ENCODE data around the gene RASSF8.

Gene RASSF8

DNA sequence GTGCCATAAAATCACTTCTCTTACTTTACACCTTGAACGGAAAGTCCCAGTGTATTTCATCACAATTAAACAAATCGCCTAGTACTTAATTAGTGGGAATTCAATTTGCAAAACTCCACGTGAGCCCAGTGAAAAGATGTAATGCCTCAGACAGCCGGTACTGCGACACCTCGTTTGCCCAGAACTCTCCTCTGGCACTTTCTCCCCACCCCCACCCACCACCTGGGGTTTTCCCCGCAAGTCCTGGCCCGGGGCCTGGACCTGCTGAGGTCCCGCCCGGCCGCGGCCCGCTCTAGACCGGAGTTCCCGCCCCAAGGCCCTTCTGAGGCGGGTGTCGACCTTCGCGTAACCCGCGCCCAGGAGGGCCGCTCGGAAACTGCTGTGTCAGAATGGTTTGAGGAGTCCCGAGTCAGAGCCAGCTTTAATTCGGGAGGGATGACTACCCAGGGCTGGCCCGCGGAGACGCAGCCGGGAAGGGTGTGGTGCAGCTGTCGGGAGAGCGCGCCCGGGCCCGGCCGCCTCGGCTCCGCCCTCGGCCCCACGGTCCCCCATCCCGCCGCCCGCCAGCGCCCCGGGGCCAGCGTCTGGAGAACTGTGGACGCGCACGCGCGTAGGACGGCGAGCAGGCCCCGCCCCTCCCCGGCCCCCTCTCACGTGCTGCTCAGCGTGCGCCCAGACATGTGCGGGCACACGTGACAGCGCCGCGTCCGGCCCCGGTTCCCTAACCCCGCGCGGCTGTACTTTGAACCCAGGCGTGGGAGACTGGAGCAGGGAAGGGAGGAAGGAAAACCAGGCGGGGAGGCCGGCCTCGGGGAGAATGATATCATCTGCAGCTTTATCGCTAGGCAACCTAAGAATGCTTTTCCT lies 155.6 kb downstream of the RASSF8 start:
- DNase-seq, result peak; percentile 77 to 97 (median 92)
- intact Hi-C loops (cut with DNase I), result loop anchor here (5.0 to 10.0 kb wide), 2 partner anchors 408 to 501 kb away; no protein-coding TSS in a partner anchor

DNA sequence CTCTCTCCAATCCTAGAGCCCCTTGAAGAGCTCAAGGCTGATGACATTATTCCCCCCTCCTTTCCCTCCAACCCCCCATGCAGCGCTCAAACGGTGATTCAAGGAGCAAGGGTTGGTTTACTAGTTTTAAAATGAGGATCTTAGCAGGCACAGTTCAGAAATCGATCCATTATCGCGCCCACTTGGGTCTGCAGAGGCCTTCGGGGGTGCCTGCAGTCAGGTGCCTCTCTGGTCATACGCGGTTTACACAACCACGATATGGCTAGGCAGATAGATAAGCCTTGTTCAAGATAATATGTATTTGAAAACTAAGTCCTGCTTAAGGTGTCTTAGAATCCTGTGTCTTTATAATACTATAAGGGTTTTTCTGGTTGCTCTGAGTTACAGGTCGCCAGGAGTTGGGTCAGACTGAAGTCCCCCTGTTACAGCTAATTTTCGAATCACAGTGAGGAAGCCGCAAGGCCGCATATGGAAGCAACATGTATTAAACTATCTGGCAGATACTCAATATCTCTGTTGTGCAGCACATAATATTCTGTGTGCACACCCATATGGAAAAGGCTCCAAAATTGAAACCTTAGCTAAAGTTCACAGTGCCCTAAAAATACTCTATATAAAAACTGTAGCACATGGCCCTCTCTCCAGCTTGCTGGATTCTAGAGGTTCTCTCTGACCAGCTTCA lies 156.4 kb downstream of the RASSF8 start:
- peak in 3 of 42 donors; percentile 26 to 46 (median 34) for DNase-seq
- intact Hi-C loops (cut with DNase I), result loop anchor here (5.0 to 10.0 kb wide), 2 partner anchors 407 to 500 kb away; no protein-coding TSS in a partner anchor

DNA sequence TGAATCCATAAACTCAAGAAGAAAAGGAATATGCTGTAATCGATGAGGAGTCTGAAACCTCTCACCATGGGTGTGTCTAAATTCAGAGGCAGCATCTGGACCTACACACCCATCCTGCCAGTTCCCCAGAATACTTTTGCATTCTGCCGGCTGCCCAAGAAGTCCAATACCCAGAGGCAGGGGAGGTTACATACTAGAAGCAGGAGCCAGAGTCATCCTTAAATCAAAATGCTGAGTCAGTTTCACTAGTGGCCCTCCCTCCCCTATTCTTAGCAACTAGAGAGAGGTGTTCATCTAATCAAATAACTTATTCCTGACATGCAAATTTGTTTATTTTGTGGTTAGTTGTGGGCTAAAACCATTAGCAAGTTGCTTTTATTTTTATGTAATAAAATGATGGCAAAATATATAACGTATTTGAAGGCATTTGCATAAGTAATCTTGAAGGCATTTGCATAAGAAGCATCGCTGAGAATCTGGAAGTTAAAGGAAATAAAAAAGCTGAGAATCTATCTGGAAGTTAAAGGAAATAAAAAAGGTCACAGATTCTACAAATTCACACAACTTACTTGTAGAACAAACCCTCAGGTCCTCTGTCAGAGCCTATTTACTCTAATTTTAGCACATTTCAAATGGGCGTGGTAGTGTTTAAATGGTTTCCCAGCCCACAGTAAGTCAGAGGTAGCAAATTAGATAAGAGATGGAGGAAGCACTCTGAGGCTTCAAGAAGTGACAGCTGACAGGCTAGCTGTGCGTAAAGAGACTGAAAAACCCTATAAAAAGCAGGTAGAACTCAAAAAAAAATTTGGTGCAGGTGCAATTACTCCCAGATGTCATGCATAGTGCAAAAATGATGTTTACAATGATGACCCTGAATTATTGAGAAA lies 158.6 kb downstream of the RASSF8 start:
- DNase-seq, result peak in 6 of 42 donors; percentile 8 to 62 (median 26)
- intact Hi-C loops (cut with DNase I), result loop anchor here (10.0 kb wide), 1 partner anchor 498 kb away; no protein-coding TSS in a partner anchor

DNA sequence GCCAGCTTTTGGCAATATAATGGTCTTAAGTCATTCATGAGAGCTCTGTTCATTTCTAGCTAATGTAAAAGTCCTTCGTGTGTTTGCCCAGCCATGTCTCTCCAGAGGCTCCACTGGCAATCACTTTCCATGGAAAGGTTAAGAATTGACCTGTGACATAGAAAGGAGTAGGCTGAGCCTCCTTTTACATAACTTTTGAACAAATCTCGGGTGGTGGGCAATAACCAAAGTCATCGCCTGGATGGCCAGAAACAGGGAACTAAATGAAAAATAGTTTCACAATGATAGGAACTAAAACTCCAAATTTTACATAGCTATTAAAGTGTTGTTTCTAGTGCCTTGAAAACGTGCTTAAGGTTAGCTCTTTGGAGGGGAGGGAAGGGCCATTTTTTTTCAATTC lies 159.8 kb downstream of the RASSF8 start:
- DNase-seq, result no peak
- intact Hi-C loops (cut with DNase I), result loop anchor here (10.0 kb wide), 1 partner anchor 496 kb away; no protein-coding TSS in a partner anchor

DNA sequence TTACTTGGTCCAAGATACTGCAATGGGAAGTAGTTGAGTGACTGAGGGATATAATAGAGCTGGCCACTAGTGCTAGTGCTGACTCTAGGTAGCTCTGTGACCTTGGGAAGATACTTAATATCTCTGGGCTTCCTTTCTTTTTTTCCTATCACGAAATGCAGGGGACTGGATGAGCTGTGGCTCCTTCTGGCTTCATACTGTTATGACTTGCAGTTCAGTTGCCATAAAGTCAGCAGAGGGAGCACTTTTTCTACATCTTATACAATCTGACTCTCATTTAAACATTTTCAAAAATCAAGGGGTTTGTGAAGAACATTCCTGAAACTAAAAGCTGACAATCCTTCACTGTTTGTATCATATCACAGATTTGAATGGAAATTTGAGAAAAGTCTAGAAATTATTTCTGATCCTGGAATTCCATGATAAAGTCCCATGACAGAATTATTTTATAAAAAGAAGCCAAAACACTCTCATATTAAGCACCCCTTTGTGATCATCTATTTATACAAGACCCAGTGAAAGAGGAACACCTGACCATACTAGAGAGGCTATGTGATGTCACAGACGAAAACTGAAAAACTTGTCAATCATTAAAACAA lies 161.0 kb downstream of the RASSF8 start:
- intact Hi-C loops (cut with DNase I), result loop anchor here (10.0 kb wide), 1 partner anchor 495 kb away; no protein-coding TSS in a partner anchor
- DNase-seq, result peak in 15 of 42 donors; percentile 24 to 81 (median 56)

DNA sequence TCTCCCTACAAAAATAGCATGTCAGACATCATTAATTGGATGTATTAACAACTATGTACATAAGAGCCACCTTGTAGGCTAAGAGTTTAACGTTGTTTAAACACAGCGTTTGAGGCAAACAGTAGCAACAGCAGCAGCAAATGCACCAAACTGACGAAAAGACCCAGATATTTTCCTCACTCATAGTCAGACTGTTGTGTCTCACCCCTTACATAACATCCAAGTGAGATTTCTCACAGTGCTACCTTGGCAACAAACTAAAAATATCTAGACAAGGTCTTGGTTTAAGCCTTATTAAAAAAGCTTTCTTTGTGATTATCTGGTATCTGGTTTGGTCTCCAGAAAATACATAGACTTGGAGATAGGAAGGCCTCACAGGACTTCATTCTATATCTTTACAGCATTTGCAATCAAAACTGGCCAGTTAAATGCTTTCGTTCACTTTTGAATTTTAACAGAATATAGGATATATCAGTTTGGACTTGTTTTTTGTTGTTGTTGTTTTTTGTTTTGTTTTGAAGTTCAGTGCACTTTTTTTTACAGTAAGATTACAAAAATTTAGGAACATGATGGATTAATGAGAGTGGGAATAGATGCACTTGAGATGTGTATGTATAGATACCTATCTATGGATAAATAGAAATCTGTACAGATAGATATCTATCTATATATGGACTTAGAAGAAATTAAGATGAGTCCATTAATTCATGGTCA lies 162.2 kb downstream of the RASSF8 start:
- intact Hi-C loops (cut with DNase I), result loop anchor here (10.0 kb wide), 2 partner anchors 104 to 344 kb away; no protein-coding TSS in a partner anchor
- peak in 2 of 42 donors; percentile 35 to 38 for DNase-seq

DNA sequence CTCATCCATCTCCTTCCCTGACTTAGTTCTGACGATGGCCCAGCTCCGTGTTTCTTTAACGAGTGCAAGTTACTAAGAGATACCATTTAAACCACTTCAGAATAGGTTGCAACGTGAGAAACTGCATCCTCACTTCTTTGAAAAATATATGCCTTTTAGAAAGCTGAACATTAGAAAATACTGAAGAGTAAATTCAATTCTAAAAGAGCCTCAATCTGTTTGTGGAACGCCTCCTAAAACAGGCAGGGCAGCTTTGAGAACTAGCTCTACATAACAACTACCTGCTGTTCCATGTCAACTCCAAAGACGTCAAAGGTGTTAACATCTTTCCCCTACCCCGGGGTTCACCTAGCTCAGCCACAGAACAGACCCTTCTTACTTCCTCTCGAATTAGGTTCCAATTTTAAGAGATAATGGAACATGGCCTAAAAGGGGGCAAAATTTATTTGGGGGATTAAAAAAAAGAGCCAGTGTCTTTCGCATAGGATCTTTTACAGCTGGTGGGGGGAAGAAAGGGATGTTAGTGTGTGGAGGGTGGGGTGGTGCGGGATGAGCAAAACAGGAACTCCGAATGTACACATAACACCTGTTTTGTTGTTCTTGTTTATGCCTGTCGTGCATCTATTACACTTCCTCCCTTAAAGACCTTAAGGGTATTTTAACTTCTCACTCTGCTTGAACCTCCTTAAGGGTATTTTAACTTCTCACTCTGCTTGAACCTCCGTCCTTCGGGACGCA lies 163.0 kb downstream of the RASSF8 start:
- peak in 4 of 42 donors; percentile 25 to 60 (median 33) for DNase-seq
- intact Hi-C loops (cut with DNase I), result loop anchor here (2.0 to 10.0 kb wide), 4 partner anchors 73 to 343 kb away; partner anchors contain the start of gene SSPN

DNA sequence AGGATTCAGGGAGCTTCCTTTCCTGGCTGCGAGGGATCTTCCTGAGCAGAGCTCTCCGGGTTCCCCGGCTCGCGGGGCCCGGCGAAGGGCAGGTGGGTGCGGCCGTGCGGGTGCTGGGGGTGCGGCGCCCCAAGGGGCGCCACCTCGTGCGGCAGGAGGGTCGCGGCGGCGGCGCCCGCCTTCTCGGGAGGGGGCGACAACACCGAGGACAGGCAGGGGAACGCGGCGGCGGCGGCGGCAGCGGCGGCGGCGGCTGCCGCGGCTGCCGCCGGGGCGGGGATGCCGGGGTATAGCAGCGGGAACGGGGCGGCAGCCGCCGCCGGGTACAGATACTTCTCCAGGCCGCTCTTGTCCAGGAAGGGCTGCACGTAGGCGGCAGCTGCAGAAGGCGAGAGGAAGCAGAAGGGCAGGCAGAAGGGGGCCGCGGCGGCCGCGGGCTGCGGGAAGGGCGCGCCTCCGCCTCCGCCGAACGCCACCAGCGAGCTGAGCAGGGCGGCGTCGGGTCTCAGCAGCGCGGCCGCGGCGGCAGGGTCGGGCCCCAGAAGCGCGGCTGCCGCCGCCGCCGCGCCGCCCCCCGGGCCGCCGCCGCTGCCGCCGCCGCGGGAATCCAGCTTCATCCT lies 163.7 kb downstream of the RASSF8 start:
- peak in 24 of 42 donors; percentile 12 to 67 (median 41) for DNase-seq
- intact Hi-C loops (cut with DNase I), result loop anchor here (2.0 to 10.0 kb wide), 4 partner anchors 73 to 343 kb away; partner anchors contain the start of gene SSPN

DNA sequence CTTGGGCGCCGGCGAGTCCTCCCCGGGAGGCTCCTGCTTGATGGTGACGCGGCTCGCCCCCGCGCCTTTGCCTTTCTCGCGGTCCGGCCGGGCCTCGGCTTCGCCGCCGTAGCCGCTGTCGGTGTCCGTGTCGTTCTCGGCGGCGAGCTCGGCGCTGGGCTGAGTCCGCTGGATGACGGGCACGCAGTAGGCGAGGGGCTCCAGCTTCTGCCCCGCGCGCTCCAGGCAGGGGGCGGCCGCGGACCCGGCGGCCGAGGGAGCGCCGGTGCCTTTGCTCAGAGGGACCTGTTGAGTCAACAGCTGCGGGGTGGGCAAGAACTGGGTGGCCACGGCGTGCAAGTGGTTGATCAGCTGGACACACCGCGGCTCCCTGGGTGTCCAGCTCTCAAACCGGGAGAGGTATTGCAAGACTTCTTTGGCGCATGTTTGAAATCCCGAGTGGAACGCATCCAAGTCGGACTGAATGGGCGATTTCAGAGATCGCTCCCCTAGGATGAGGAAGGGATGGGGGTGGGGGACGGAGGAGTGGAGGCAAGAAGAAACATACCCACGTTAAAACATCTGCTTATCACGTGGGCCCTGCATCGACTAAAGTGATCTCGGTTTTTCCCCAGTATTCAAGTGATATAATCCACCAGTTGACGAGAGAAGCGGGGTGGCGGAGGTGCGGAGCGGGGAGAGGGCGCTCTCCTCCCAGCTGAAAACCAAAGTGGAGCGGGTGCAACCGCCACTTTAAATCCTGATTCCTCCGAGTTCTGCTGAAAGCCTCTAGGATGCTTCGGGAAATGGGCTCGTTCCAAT lies 164.4 kb downstream of the RASSF8 start:
- peak; percentile 68 to 94 (median 83) for DNase-seq
- intact Hi-C loops (cut with DNase I), result loop anchor here (2.0 to 10.0 kb wide), 4 partner anchors 72 to 342 kb away; partner anchors contain the start of gene SSPN

DNA sequence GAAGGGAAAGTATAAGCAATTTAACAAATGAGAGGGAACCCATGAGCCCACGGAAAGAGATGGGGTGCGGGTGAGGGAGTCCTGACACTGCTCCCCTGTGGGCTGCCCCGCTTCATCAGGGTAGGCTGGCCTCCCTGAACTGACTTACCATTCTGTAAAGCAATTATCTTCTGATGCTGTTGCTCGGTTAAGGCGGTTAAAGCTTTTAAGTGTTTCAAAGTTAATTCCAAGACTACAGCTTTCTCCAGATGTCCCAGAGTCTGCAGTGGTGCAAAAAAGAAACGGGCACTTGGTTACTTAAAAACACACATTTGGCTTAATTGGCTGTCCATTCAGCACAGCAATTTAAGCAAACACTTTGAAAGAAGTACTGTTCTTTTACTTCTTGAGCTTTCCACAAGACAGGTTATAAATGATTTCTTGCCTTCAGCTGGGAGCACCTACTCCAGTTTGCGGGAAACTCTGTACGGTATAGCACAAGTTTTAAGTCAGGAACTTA lies 165.0 kb downstream of the RASSF8 start:
- no peak for DNase-seq
- intact Hi-C loops (cut with DNase I), result loop anchor here (2.0 to 10.0 kb wide), 4 partner anchors 71 to 341 kb away; partner anchors contain the start of gene SSPN

DNA sequence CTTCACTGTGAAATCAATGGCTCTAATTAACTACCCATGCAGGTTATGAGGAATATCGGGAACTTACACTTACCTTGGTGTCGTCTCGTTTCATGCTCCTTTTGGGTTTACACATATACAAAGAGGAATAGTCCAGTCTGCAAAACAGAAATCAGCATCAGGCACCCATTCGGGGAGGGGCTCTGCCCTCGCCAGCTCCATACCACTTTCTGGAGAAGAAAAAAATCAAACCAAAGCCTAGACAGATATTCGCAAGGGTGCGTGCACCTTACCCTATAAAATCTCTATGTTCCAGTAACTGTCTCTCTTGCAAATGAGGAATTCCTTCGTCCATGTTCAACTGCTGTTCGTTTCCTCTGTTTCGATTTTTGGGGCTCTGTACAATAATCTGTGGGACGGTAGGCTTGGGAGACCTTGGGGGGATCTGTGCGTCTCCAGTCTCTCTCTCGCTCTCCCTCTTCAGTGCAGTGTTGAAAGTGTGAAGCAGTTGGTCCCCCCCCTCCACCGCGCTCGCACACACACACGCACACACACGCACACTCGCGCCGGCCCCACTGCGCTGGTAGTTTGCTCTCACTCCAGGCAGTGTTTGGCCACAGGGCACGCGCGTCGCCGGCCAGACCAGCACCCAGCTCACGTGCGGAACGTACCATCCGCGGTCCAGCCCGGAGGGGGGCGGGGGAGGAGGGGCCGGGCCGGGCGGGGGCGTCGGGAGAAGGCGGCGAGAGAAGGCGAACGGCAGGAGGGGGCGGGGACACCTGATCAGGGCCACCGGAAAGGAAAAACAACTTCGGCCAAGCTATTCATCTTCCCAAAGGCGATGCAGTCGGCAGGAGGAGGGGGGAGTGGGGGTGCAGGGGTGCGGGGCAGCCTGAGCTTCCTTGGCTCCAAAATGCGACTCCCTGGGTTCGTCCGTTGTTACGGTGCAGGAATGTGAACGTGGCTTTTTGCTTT lies 166.2 kb downstream of the RASSF8 start, which contains the start of gene BHLHE41:
TSS of gene BHLHE41 (minus strand) at position 592 of the 954 bp plus-strand sequence. CDS start at position 334, 258 bp downstream.
- intact Hi-C loops (cut with DNase I), result loop anchor here (10.0 kb wide), 2 partner anchors 100 to 340 kb away; no protein-coding TSS in a partner anchor
- DNase-seq, result peak; percentile 82 to 95 (median 89)

DNA sequence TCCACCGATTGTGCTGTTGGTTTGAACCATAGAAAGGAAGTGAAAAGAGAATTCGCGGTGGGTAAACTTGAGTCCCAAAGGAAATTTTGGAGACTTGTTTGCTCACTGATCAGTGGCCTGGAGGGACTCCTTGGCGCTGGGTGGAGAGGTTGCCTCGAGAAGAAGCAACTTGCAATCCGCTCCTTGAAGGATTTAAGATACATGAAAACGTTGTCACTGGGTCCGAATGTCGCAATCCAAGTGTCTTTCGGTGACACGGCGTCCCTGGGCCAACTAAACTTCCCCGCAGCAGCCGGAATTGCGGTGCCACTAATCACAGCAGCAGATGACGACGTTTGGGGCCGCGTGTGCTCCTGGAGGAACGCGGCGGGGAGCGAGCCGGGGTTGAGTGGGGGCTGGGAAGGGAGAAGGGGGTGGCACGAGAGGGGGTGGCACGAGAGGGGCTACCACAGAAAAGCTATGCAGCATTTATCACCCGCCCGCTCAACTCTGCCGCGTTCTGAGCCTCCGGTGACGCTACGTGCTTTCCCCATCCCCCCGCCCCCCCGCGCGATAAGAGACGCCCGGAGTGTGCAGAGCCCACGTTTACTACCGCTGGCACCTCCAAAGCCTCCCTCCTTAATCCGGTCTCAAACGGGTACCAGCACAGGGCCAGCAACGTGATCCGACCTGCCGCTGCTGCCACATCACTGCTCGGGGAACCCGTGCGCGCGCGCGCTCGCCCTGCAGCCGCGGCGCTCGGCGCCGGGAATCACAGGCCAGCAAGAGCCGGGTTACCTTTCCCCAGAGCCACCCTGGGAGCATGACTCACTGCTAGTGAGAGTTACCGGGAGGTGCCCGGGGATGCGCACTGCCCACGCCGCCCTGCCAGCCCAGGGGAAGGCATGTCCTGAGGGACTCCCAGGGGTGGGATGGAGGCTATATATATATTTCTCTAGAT lies 167.2 kb downstream of the RASSF8 start:
- intact Hi-C loops (cut with DNase I), result loop anchor here (10.0 kb wide), 2 partner anchors 99 to 339 kb away; no protein-coding TSS in a partner anchor
- DNase-seq, result peak; percentile 66 to 94 (median 84)
